ENCODE data around the gene MEIOSIN.
"Not testable (repeated sequence)": the region's sequence is repeated elsewhere in the genome, so short reads cannot be mapped to it uniquely, and the experiment has no call there.

The MEIOSIN gene

DNA sequence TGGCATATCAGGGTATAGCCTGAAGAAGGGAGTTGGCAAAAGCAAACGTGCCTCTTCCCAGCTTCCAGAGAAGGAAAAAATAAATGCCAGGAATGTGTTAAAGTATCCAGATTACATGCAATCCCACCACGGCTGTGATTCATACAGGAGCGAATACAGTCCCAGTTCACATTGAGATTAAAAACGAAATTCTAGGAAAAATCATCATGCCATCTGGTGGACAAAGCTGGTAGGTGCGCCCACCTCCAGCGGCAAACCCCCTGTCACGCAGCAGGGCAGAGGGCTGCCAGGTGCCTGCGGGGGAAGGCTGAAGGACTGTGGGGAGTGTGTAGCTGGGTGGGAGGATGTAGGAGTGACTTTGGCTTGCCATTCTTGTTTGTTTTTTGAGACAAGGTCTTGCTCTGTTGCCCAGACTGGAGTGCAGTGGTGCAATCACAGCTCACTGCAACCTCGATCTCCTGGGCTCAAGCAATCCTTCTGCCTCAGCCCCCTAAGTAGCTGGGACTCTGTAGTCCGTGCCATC is 65.8 kb downstream of the MEIOSIN start:
- peak; percentile 73 for DNase-seq (ENCODE audit: low spot score)

- DNase-seq (ENCODE audit: low spot score) = not testable (repeated sequence)
Measured at GRCh38 chr19:45799541-45799940, 66.3 kb downstream of the MEIOSIN start.

DNA sequence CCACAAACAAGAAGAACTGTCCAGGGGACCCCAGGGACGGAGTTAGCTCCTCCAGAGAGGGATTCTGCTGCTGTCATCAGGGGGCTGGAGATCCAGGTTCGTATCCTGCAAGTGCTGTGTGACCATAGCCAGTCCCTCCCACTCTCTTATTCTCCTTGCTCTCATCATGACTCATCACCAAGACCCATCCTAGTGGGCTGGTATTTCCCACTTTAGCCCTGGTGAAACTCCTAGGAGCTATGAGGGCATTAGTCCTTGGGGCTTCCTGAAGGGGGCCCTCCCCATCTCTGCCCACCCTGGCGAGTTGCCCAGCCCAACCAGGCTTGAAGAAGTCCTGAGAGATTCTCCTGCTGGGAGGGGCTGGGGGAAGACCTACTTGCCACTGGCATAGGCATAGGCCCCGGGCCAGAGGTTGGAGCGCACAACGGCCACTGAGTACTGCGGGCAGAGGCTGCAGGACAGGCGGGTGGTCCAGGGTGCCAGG is 66.9 kb downstream of the MEIOSIN start:
- peak; percentile 85 for DNase-seq (ENCODE audit: low spot score)

- no peak for DNase-seq (ENCODE audit: low spot score)
Measured at GRCh38 chr19:45801603-45802175, 68.5 kb downstream of the MEIOSIN start.

DNA sequence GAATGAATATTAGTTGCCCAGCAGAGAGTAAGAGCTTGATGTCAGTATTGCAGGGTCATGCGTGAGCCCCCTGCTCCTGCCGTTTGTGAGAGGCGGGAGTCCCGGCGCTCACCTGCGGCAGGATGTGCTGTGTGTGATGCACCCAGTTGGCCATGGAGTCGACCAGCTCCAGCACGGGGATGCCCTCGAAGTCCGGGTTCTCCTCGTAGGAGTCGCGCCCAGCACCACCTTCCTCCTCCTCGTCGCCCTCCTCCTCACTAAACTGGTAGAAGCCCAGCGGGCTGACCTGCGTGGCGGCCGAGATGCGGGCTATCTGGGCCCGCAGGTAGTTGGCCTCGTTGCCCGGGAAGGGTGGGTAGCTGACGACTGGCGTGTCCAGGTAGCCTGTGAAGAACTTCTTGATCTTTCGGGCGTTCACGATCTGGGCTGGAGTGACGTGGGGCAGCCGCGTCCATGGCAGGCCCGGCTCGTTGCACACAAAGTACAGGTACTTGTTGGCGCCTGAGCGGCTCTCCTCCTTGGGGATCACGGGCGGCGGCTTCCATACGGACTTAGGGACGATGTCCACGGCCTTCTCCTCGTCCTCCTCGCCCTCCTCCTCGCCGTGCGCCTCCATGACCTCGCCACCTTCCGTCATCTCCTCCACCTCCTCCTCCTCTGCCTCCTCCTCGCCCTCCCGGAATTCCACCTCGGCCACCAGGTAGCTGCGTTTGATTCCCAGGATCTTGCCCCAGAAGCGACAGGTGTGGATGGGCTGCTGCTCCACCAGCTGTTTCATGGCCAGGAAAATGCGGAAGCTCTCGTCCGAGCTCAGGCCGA is 71.1 kb downstream of the MEIOSIN start:
- DNase-seq (ENCODE audit: low spot score) = no peak

DNA sequence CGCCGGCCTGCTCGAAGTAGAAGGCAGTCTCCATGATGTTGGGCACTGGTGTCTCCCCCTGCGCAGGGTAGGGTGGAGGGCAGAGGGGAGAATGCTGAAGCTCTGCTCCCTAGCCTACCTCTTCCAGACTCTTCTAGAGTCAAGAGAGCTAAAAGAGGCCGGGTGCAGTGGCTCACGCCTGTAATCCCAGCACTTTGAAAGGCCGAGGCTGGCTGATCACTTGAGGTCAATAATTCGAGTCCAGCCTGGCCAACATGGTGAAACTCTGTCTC is 71.7 kb downstream of the MEIOSIN start:
- DNase-seq (ENCODE audit: low spot score) = no peak

GRCh38 chr19:45805719-45806118 is 72.5 kb downstream of the MEIOSIN start:
- DNase-seq (ENCODE audit: low spot score) = no peak

DNA sequence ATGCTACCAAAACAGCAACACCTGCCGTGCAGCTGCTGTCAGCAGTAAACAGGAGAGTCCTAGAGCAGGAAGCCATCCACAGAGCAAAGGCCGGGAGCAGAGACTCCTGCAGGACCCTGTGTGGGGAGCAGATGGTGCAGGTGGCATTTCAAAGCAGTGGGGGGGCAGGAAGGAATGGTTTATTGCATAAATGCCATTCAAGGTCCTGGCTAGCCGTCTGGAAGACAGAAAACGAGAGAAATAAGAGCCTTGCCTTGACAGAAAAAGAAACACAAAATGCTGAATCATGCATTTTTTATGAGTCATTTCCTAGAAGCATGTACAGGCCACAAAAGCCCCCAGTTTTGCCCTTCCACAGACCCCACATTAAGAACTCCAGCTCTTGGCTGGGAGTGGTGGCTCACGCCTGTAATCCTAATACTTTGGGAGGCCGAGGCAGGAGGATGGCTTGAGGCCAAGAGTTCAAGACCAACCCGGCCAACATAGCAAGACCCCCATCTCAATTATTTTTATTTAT is 76.5 kb downstream of the MEIOSIN start:
- DNase-seq (ENCODE audit: low spot score) = peak; percentile 78

DNA sequence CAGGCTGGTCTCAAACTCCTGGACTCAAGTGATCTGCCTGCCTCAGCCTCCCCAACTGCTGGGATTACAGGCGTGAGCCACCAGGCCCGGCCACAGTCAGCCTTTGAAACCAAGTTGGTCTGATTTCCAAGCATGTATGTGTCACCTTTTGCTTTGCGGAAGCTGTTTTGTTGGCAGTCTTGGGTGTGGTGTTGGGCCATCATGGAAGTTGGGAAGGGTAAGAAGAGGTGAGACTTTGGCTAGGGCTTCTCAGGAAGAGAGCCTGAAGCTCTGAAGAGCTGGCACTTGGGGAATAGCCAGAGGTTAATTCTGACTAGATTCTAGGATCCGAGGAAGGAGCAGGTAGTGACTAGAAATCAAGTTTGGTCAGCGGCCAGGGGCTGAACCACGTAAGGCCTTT is 79.1 kb downstream of the MEIOSIN start:
- DNase-seq (ENCODE audit: low spot score) = no peak

Measured in kidney tubule cell (primary cell).